Large intestine (tissue), 3 donors: Measurements from ENCODE around the gene MYBPC1. TPM values are rescaled to one million over a fixed set of nuclear protein-coding genes. Genes with fewer than 3 reads are reported as not detected.
"Not testable (repeated sequence)": the region's sequence is repeated elsewhere in the genome, so short reads cannot be mapped to it uniquely, and the experiment has no call there.

Source experiments
- DNase-seq, 2 donors: peaks; one replicate each; pipeline versions ENCODE4 v3.0.0 to v3.0.0-alpha.2; 2013
- H3K27ac ChIP-seq: one replicate; pipeline ENCODE4 v1.5.1; 2013; ENCODE audit warnings: low read length
- H3K27me3 ChIP-seq: 2 replicates; pipeline ENCODE4 v1.6.1; 2013; ENCODE audit warnings: low read length; ENCODE audit not compliant: control insufficient read depth, insufficient read depth
- H3K36me3 ChIP-seq: 2 replicates; pipeline ENCODE4 v1.6.1; 2013; ENCODE audit warnings: low read length; ENCODE audit not compliant: control insufficient read depth, insufficient read depth
- H3K4me1 ChIP-seq: one replicate; pipeline ENCODE4 v1.6.1; 2013; ENCODE audit warnings: low read length; ENCODE audit not compliant: control insufficient read depth, insufficient read depth
- H3K4me3 ChIP-seq: one replicate; pipeline ENCODE4 v1.5.1; 2013; ENCODE audit warnings: low read length
- H3K9me3 ChIP-seq: one replicate; pipeline ENCODE4 v1.6.1; 2013; ENCODE audit warnings: mild to moderate bottlenecking, low read depth, low read length, moderate library complexity; ENCODE audit not compliant: control insufficient read depth
- WGBS: methylation state at CpG from one replicate; pipeline ENCODE4 v1.1.5; 2013; ENCODE audit warnings: low lambda C conversion rate; ENCODE audit not compliant: insufficient coverage; 5-methylcytosine and 5-hydroxymethylcytosine counted together
- polyA plus RNA-seq: library from polyadenylated mRNA; unstranded; fragments of 120-200 nt; gene quantifications from one replicate; pipeline ENCODE4 v1.2.1, GENCODE V29; 2013

Gene MYBPC1
- polyA plus RNA-seq, 1 donor: 4.0 TPM

GRCh38 chr12:101670007-101670671 is 75.4 kb downstream of the MYBPC1 start:
- 20% methylated on average over 1 of the region's 6 CpGs for WGBS
- Histone ChIP-seq H3K27ac (no peak overlapping the region), H3K4me3 (no peak overlapping the region), H3K27me3 (no peaks in the 10 kb centered on the region), H3K4me1 (peaks cover 4% of the 10 kb centered on the region), H3K36me3 (no peaks in the 10 kb centered on the region), H3K9me3 (no peaks in the 10 kb centered on the region)
- peak; percentile 43 to 75 for DNase-seq

- H3K36me3 ChIP-seq: no peaks in the 10 kb centered on the region
- DNase-seq: no peak
- WGBS: no CpG with 5 or more reads among the region's 6 CpGs
- H3K4me3 ChIP-seq: no peak overlapping the region
- H3K27ac ChIP-seq: no peak overlapping the region
- no peaks in the 10 kb centered on the region for H3K27me3 ChIP-seq
- no peaks in the 10 kb centered on the region for H3K9me3 ChIP-seq
- peaks cover 4% of the 10 kb centered on the region for H3K4me1 ChIP-seq
These were observed 76.5 kb downstream of the MYBPC1 start for GRCh38 chr12:101671157-101671791.

DNA sequence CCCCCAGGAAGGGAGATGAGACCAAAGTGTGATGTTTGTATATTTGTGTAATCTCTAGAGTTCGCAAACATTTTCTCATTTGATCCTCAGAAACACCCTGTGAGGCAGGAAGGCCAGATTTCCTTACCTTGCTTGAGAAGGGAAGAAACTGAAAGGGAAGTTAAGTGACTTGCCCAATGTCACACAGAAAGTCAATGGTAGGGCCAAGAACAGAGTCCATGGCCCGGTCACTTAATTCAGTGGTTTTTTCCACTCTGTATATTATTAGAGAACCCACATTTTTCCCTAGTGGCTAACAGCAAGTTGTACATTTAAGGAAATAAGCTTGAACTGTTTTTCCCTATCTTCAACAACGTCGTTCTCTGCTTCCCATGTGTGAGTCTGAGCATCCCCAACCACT is 77.1 kb downstream of the MYBPC1 start:
- WGBS: no CpG with 5 or more reads among the region's 4 CpGs
- no peak for DNase-seq
- Histone ChIP-seq H3K4me1 (peaks cover 4% of the 10 kb centered on the region), H3K36me3 (no peaks in the 10 kb centered on the region), H3K27me3 (no peaks in the 10 kb centered on the region), H3K4me3 (no peak overlapping the region), H3K27ac (no peak overlapping the region), H3K9me3 (no peaks in the 10 kb centered on the region)

GRCh38 chr12:101675555-101675954 is 80.8 kb downstream of the MYBPC1 start:
- Histone ChIP-seq H3K27me3 (no peaks in the 10 kb centered on the region), H3K27ac (no peak overlapping the region), H3K9me3 (no peaks in the 10 kb centered on the region), H3K4me1 (no peaks in the 10 kb centered on the region), H3K4me3 (no peak overlapping the region), H3K36me3 (no peaks in the 10 kb centered on the region)
- no peak for DNase-seq
- 100% methylated on average over 1 of the region's 2 CpGs for WGBS

DNA sequence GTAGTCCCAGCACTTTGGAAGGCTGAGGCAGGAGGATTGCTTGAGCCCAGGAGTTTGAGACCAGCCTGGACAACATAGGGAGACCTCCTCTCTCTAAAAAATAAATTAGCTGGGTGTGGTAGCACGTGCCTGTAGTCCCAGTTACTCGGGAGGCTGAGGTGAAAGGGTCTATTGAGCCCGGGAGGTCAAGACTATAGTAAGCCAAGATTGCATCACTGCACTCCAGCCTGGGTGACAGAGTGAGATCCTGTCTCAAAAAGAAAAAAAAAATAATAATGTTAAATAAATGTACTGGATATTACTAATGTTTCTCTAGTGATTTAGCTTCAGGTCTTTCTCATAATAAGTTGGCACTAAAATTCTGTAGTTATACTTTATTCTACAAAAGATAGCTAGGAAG is 81.7 kb downstream of the MYBPC1 start:
- H3K9me3 ChIP-seq, H3K27me3 ChIP-seq, H3K4me3 ChIP-seq, DNase-seq, H3K4me1 ChIP-seq, H3K27ac ChIP-seq, H3K36me3 ChIP-seq: not testable (repeated sequence)
- no CpG with 5 or more reads among the region's 3 CpGs for WGBS

GRCh38 chr12:101678081-101678480 is 83.3 kb downstream of the MYBPC1 start:
- Histone ChIP-seq H3K4me3 (no peak overlapping the region), H3K4me1 (no peaks in the 10 kb centered on the region), H3K9me3 (no peaks in the 10 kb centered on the region), H3K27ac (no peak overlapping the region), H3K27me3 (no peaks in the 10 kb centered on the region), H3K36me3 (no peaks in the 10 kb centered on the region)
- DNase-seq: no peak

DNA sequence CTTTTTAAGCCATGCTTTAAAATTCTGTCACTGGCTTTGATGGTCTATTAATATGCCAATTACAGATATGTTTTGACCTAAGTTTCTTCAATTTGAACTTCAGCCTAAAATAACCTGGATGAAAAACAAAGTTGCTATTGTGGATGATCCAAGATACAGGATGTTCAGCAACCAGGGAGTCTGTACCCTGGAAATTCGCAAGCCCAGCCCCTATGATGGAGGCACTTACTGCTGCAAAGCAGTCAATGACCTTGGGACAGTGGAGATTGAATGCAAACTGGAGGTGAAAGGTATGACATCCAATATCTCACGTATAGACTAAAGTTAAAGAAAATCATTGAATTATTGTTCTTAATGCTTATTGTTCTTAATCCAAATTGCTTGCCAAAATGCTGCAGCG is 85.5 kb downstream of the MYBPC1 start:
- WGBS: 100% methylated on average over 1 of the region's 3 CpGs
- H3K9me3 ChIP-seq: no peaks in the 10 kb centered on the region
- H3K36me3 ChIP-seq: no peaks in the 10 kb centered on the region
- no peak for DNase-seq
- no peak overlapping the region for H3K4me3 ChIP-seq
- H3K27me3 ChIP-seq: no peaks in the 10 kb centered on the region
- no peak overlapping the region for H3K27ac ChIP-seq
- no peaks in the 10 kb centered on the region for H3K4me1 ChIP-seq

DNA sequence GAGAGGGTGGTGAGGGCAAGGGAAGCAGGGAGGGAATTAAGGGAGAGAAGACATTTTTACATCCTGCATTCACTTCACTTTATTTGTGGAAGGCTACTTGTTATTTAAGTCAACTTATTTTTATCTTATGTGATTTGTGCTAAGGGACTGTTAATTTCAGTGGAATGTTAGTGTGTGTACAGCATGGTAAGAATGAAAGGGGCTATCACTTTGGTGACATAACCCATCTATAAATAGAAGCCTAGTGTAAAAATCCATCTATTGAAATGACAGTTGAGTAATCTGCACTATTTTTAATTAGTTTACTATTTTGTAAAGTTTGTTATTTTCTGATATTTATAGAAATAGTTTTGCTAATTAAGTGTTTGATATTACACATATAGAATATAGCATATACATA is 85.9 kb downstream of the MYBPC1 start:
- Histone ChIP-seq H3K9me3 (no peaks in the 10 kb centered on the region), H3K4me3 (no peak overlapping the region), H3K4me1 (no peaks in the 10 kb centered on the region), H3K27me3 (no peaks in the 10 kb centered on the region), H3K36me3 (no peaks in the 10 kb centered on the region), H3K27ac (no peak overlapping the region)
- DNase-seq: no peak

- not testable (repeated sequence) for H3K4me1 ChIP-seq, H3K9me3 ChIP-seq, H3K4me3 ChIP-seq, H3K36me3 ChIP-seq, H3K27me3 ChIP-seq, H3K27ac ChIP-seq, DNase-seq
- WGBS: no CpG with 5 or more reads among the region's 6 CpGs
These were observed 86.9 kb downstream of the MYBPC1 start for GRCh38 chr12:101681627-101682026.

GRCh38 chr12:101685092-101685491 is 90.3 kb downstream of the MYBPC1 start:
- Histone ChIP-seq H3K9me3 (no peaks in the 10 kb centered on the region), H3K27me3 (no peaks in the 10 kb centered on the region), H3K4me3 (no peak overlapping the region), H3K4me1 (peaks cover 2% of the 10 kb centered on the region), H3K36me3 (no peaks in the 10 kb centered on the region), H3K27ac (no peak overlapping the region)
- DNase-seq: no peak
- 100% methylated on average over 1 of the region's 1 CpG for WGBS

DNA sequence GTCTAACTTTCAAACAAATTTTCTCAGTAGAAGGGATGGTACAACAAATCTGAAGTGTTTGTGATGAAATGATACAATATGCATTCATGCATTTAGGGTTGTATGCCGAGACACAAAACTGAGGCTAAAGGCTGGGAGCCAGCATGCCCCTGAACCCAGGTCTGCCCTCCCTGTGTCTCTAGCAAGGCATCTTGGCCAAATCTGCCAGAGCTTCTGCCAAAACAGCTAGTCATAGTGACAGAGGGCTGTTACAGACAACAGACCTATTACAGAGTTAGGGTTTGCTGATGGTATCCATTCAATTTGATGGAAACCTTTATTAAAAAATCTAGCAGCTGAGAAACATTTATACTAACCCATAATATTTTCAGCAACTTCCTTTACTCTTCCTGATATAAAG is 91.4 kb downstream of the MYBPC1 start:
- Histone ChIP-seq H3K27me3 (no peaks in the 10 kb centered on the region), H3K4me3 (no peak overlapping the region), H3K27ac (no peak overlapping the region), H3K36me3 (no peaks in the 10 kb centered on the region), H3K9me3 (no peaks in the 10 kb centered on the region), H3K4me1 (peaks cover 11% of the 10 kb centered on the region)
- no peak for DNase-seq
- no CpG with 5 or more reads among the region's 1 CpG for WGBS
